Measurements from ENCODE around the gene MS4A10.

DNA sequence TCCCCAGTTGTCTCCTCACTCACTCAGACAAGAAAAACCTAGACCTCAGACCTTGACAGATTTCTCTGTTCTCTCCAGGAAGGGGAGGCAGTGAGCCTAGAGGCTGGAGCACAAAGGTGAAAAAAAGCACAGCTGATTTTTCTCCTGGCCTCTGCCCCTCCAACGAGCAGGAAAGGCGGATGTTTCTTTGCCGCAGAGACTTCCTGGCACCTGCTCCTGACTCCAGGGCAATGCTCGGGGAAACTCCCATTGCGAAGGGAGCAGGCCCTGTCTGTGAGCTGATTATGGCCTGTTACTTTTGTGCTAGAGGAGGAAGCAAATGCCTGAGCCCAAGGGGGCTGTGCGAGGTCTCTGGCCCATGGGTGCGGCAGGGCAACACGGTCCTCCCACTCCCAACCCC, 25.4 kb downstream of the MS4A10 start:
- TF ChIP-seq, protein P1, sequence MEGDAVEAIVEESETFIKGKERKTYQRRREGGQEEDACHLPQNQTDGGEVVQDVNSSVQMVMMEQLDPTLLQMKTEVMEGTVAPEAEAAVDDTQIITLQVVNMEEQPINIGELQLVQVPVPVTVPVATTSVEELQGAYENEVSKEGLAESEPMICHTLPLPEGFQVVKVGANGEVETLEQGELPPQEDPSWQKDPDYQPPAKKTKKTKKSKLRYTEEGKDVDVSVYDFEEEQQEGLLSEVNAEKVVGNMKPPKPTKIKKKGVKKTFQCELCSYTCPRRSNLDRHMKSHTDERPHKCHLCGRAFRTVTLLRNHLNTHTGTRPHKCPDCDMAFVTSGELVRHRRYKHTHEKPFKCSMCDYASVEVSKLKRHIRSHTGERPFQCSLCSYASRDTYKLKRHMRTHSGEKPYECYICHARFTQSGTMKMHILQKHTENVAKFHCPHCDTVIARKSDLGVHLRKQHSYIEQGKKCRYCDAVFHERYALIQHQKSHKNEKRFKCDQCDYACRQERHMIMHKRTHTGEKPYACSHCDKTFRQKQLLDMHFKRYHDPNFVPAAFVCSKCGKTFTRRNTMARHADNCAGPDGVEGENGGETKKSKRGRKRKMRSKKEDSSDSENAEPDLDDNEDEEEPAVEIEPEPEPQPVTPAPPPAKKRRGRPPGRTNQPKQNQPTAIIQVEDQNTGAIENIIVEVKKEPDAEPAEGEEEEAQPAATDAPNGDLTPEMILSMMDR (IDR thresholded peaks at IDR 0.05), result no peak
- TF ChIP-seq EZH2 (IDR thresholded peaks at IDR 0.05; ENCODE audit: borderline replicate concordance, insufficient read depth, low read depth, low read length, poor library complexity, severe bottlenecking), result no peak

All from B cell (primary cell).